ENCODE data around the gene ADCK1. TPM values are rescaled to one million over a fixed set of nuclear protein-coding genes. Genes with fewer than 3 reads are reported as not detected.

The ADCK1 gene
- total RNA-seq, 1 donor from 2014 or later = 7.7 TPM

GRCh38 chr14:77979666-77980351 is 179.9 kb downstream of the ADCK1 start:
- Mint-ChIP-seq H3K4me3 (ENCODE audit: unreplicated experiment) (no peak overlapping the region), H3K27me3 (ENCODE audit: low read depth) (peaks cover 22% of the 10 kb centered on the region), H3K4me1 (ENCODE audit: low read depth) (peaks cover 2% of the 10 kb centered on the region), H3K27ac (ENCODE audit: unreplicated experiment) (no peak overlapping the region), H3K9me3 (ENCODE audit: low read depth) (no peaks in the 10 kb centered on the region), H3K36me3 (ENCODE audit: low read depth) (no peaks in the 10 kb centered on the region)
- TF ChIP-seq CTCF (IDR thresholded peaks at IDR 0.05) = no peak
- no peak for DNase-seq (ENCODE audit: low spot score)

DNA sequence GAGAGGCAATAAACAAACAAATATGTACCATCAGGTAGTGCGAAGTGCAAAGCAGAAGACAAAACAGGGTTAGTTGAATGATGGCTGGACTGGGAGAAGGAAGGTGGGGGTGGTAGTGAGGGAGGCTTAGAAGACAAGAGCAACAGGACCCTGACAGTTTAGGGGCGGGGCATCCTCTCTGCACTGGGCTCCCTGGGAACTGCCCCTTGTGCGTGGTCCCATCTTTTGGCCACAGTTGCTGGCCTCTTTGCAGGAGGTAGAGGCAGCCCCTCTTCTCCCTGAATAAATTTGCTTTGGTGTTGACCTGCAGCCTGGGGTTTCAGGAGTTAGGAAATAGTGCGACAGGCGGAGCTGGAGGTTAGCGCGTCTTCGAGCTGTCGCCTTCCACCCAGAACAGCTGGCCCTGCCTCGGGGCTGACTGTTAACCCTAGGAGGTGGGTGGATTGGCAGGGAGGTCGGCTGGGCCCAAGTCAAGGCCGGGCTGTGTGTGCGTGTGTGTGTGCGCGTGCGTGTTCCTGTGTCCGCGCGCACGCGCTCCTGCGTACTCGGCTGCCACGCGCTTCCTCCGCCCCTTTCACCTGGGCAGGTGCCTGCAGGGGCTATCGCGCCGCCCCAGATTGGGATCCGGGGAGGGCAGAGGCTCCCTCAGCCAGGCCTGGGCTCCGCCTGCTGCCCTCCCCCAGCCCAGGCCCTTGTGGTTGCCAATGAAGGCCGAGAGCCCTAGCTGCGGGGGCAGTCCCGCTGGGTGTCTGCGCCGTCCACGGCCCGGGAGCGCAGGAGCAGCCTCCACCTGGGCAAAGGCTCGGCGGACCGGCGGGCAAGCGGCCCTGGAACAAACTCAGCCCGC is 180.8 kb downstream of the ADCK1 start:
- H3K4me3 Mint-ChIP-seq (ENCODE audit: unreplicated experiment) = no peak overlapping the region
- no peak for DNase-seq (ENCODE audit: low spot score)
- H3K36me3 Mint-ChIP-seq (ENCODE audit: low read depth) = no peaks in the 10 kb centered on the region
- TF ChIP-seq CTCF (IDR thresholded peaks at IDR 0.05) = no peak
- no peak overlapping the region for H3K27ac Mint-ChIP-seq (ENCODE audit: unreplicated experiment)
- H3K4me1 Mint-ChIP-seq (ENCODE audit: low read depth) = peaks cover 10% of the 10 kb centered on the region
- peaks cover 22% of the 10 kb centered on the region for H3K27me3 Mint-ChIP-seq (ENCODE audit: low read depth)
- H3K9me3 Mint-ChIP-seq (ENCODE audit: low read depth) = no peaks in the 10 kb centered on the region

Other genes starting within 250 kb of the ADCK1 start
- gene SPTLC2, start 183.5 kb upstream of the ADCK1 start, total RNA-seq = 25.3 to 30.1 TPM (median 29.1 TPM) in 3 replicates
- 7.6 to 12.7 TPM (median 8.3 TPM) in 3 replicates for gene ALKBH1, start 92.1 kb upstream of the ADCK1 start, total RNA-seq
- gene SLIRP, start 92.0 kb upstream of the ADCK1 start, total RNA-seq = 64.6 to 101 TPM (median 79.5 TPM) in 3 replicates
- 54.8 to 63.0 TPM (median 61.7 TPM) in 3 replicates for gene SNW1, start 39.0 kb upstream of the ADCK1 start, total RNA-seq